Measurements from ENCODE around the gene SNCB.

- no peak for TF ChIP-seq CTCF (IDR thresholded peaks at IDR 0.05)
- TF ChIP-seq POLR2A (IDR thresholded peaks at IDR 0.05) = no peak
These were observed 32.3 kb upstream of the SNCB start for GRCh38 chr5:176662371-176663333.

Data from vagina (tissue), 2 donors.